ENCODE measurements around the gene SLIT3.

The SLIT3 gene

DNA sequence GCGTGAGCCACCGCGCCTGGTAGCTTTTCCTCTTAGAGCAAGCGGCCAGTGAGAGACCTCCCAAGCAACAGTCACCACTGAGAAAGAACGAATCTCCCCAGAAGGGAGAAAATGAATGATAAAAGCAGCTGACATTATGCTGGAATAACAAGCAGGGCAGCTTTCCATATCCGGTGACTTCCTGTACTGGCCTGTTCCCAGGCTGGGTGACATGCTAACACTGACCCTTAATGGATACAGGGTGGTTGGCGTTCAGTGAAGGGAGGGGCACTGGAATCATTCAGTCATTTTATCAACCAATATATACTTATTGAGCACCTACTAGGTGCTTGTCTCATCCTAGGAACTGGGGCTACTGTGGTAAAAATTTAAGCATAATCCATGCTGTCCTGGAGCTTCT lies 364.4 kb downstream of the SLIT3 start:
- no peak overlapping the region for H3K4me3 ChIP-seq (ENCODE audit: low read length)
- H3K4me1 ChIP-seq (ENCODE audit: control insufficient read depth, low read length), result no peaks in the 10 kb centered on the region
- no peaks in the 10 kb centered on the region for H3K36me3 ChIP-seq (ENCODE audit: control insufficient read depth, low read length)
- no peaks in the 10 kb centered on the region for H3K9me3 ChIP-seq (ENCODE audit: control insufficient read depth, insufficient read depth, low read length)
- no peak overlapping the region for H3K27ac ChIP-seq (ENCODE audit: low read depth, low read length)
- no peaks in the 10 kb centered on the region for H4K20me1 ChIP-seq (ENCODE audit: control insufficient read depth, insufficient read depth, low read depth, low read length)
- TF ChIP-seq, protein P1, sequence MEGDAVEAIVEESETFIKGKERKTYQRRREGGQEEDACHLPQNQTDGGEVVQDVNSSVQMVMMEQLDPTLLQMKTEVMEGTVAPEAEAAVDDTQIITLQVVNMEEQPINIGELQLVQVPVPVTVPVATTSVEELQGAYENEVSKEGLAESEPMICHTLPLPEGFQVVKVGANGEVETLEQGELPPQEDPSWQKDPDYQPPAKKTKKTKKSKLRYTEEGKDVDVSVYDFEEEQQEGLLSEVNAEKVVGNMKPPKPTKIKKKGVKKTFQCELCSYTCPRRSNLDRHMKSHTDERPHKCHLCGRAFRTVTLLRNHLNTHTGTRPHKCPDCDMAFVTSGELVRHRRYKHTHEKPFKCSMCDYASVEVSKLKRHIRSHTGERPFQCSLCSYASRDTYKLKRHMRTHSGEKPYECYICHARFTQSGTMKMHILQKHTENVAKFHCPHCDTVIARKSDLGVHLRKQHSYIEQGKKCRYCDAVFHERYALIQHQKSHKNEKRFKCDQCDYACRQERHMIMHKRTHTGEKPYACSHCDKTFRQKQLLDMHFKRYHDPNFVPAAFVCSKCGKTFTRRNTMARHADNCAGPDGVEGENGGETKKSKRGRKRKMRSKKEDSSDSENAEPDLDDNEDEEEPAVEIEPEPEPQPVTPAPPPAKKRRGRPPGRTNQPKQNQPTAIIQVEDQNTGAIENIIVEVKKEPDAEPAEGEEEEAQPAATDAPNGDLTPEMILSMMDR (IDR thresholded peaks at IDR 0.05; ENCODE audit: low read depth, low read length, poor library complexity, severe bottlenecking), result no peak
- no peak for TF ChIP-seq EZH2phosphoT487 (IDR thresholded peaks at IDR 0.05; ENCODE audit: borderline replicate concordance, low read length)
- H3K27me3 ChIP-seq (ENCODE audit: control insufficient read depth, low read length), result peaks cover 8% of the 10 kb centered on the region
- no peak overlapping the region for H3K4me2 ChIP-seq (ENCODE audit: low read length)
- no peaks in the 10 kb centered on the region for H3K9me2 ChIP-seq (replicated peaks; ENCODE audit: control insufficient read depth, low read length)
- H3K79me2 ChIP-seq (ENCODE audit: control insufficient read depth, low read length), result no peaks in the 10 kb centered on the region
- no peaks in the 10 kb centered on the region for H3F3A ChIP-seq (ENCODE audit: control insufficient read depth, insufficient read depth)

DNA sequence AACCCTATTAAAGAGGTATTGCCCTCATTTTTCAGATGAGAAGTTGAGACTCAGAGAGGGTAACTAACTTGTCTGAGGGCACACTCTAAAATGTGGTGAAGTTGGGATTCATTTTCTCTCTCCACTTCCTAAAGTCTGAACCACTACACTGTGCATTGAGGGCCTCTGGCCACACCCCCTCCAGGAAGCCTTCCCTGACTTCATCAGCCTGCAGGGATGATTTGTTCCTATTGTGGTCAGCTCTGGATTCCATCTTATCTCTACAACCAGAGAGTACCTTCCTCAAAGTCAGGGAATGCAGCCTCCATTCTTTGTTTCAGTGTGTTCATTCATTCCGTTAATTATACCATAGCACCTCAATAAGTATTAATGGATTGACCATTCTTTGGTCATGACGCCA lies 365.8 kb downstream of the SLIT3 start:
- H3K4me1 ChIP-seq (ENCODE audit: control insufficient read depth, low read length), result no peaks in the 10 kb centered on the region
- no peaks in the 10 kb centered on the region for H4K20me1 ChIP-seq (ENCODE audit: control insufficient read depth, insufficient read depth, low read depth, low read length)
- no peaks in the 10 kb centered on the region for H3K36me3 ChIP-seq (ENCODE audit: control insufficient read depth, low read length)
- no peaks in the 10 kb centered on the region for H3F3A ChIP-seq (ENCODE audit: control insufficient read depth, insufficient read depth)
- H3K4me3 ChIP-seq (ENCODE audit: low read length), result no peak overlapping the region
- H3K27me3 ChIP-seq (ENCODE audit: control insufficient read depth, low read length), result peaks cover 10% of the 10 kb centered on the region
- no peak for TF ChIP-seq EZH2phosphoT487 (IDR thresholded peaks at IDR 0.05; ENCODE audit: borderline replicate concordance, low read length)
- TF ChIP-seq, protein P1 (IDR thresholded peaks at IDR 0.05; ENCODE audit: low read depth, low read length, poor library complexity, severe bottlenecking), result no peak
- no peak overlapping the region for H3K4me2 ChIP-seq (ENCODE audit: low read length)
- H3K27ac ChIP-seq (ENCODE audit: low read depth, low read length), result no peak overlapping the region
- no peaks in the 10 kb centered on the region for H3K79me2 ChIP-seq (ENCODE audit: control insufficient read depth, low read length)
- H3K9me3 ChIP-seq (ENCODE audit: control insufficient read depth, insufficient read depth, low read length), result no peaks in the 10 kb centered on the region
- H3K9me2 ChIP-seq (replicated peaks; ENCODE audit: control insufficient read depth, low read length), result no peaks in the 10 kb centered on the region

DNA sequence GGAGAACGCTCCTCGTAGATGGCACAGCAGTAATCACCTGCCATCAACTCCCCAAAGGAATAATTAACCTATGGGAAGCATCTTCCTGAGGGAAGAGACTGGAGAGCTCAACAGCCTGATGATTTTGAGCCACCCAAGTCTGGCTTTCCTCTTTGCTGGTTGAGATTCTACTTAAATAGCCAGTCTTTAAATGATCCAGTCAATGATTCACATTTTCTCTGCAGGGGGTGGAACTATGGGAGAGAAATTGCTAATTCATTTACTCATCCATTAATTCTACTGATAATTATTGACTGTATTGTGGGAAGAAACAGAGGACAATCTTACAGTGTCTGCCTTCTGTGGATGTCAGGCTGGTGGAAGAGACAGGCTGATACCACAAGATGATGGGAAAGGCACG lies 366.8 kb downstream of the SLIT3 start:
- Histone ChIP-seq H3K27ac (ENCODE audit: low read depth, low read length) (no peak overlapping the region), H4K20me1 (ENCODE audit: control insufficient read depth, insufficient read depth, low read depth, low read length) (no peaks in the 10 kb centered on the region), H3K27me3 (ENCODE audit: control insufficient read depth, low read length) (peaks cover 10% of the 10 kb centered on the region), H3K4me3 (ENCODE audit: low read length) (no peak overlapping the region), H3F3A (ENCODE audit: control insufficient read depth, insufficient read depth) (no peaks in the 10 kb centered on the region), H3K9me3 (ENCODE audit: control insufficient read depth, insufficient read depth, low read length) (no peaks in the 10 kb centered on the region), H3K36me3 (ENCODE audit: control insufficient read depth, low read length) (no peaks in the 10 kb centered on the region), H3K4me2 (ENCODE audit: low read length) (no peak overlapping the region), H3K4me1 (ENCODE audit: control insufficient read depth, low read length) (no peaks in the 10 kb centered on the region), H3K79me2 (ENCODE audit: control insufficient read depth, low read length) (no peaks in the 10 kb centered on the region), H3K9me2 (replicated peaks; ENCODE audit: control insufficient read depth, low read length) (no peaks in the 10 kb centered on the region)
- TF ChIP-seq EZH2phosphoT487 (IDR thresholded peaks at IDR 0.05; ENCODE audit: borderline replicate concordance, low read length), result no peak
- TF ChIP-seq, protein P1 (IDR thresholded peaks at IDR 0.05; ENCODE audit: low read depth, low read length, poor library complexity, severe bottlenecking), result no peak

Data from DOHH2 (cell line).